GM12873 (cell line): ENCODE results near the gene SPACA1.

ENCODE experiments used
- CTCF ChIP-seq: IDR thresholded peaks from 2 replicates; pipeline ENCODE4 v1.5.1; 2012; ENCODE audit warnings: low read depth, mild to moderate bottlenecking, moderate library complexity, low read length, control low read depth; ENCODE audit not compliant: insufficient read depth; ENCODE audit errors: missing control alignments

The SPACA1 gene

GRCh38 chr6:88047510-88048150, at the start of gene SPACA1:
SPACA1 (plus strand) TSS chr6:88047841; CDS start chr6:88047906, 65 bp downstream.
- TF ChIP-seq CTCF, result no peak

- TF ChIP-seq CTCF, result no peak
These were observed 46.9 kb upstream of the SPACA1 start for GRCh38 chr6:88000713-88001112.

- no peak for TF ChIP-seq CTCF
These were observed 42.9 kb upstream of the SPACA1 start for GRCh38 chr6:88004707-88005106.

- TF ChIP-seq CTCF, result no peak
These were observed 41.1 kb upstream of the SPACA1 start for GRCh38 chr6:88006557-88006956.

- no peak for TF ChIP-seq CTCF
These were observed 39.2 kb upstream of the SPACA1 start for GRCh38 chr6:88008411-88008810.

GRCh38 chr6:88008831-88009231, 38.8 kb upstream of the SPACA1 start:
- no peak for TF ChIP-seq CTCF

- no peak for TF ChIP-seq CTCF
These were observed 34.6 kb upstream of the SPACA1 start for GRCh38 chr6:88013015-88013414.
